GM12891 (cell line): ENCODE data around the gene ELAVL2.

Experiments
- POLR2A ChIP-seq: IDR thresholded peaks from 2 replicates; pipeline ENCODE4 v1.6.1; 2011; ENCODE audit warnings: low read depth, low read length, control low read depth
- POLR2AphosphoS5 ChIP-seq: IDR thresholded peaks from 2 replicates; pipeline ENCODE4 v1.6.1; 2011; ENCODE audit warnings: low read depth, low read length, control low read depth
- SPI1 ChIP-seq: IDR thresholded peaks from 2 replicates; pipeline ENCODE4 v1.6.1; 2011; ENCODE audit warnings: low read depth, low read length, control low read depth
- TAF1 ChIP-seq: IDR thresholded peaks from 2 replicates; pipeline ENCODE4 v1.6.1; 2011; ENCODE audit warnings: low read depth, low read length, control low read depth

DNA sequence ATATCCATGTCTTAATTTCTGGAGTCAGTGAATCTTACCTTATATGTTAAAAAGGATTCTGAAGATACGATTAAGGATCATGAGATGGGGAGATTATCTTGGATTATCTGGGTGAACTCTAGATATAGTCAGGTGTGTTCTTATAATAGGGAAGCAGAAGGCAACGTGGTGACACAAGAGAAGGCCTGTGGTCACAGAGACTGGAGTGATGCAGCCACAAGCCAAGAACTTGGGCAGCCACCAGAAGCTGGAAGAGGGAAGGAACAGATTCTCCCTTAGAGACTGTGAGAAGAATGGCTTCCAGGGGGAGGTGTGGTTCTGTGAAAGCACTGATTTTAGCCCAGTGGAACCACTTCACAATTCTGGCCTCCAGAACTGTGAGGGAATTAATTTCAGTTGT is 177.4 kb downstream of the ELAVL2 start:
- no peak for TF ChIP-seq POLR2A
- TF ChIP-seq POLR2AphosphoS5 = no peak
- no peak for TF ChIP-seq TAF1
- TF ChIP-seq SPI1 = no peak
